HS-27A (cell line): Measurements from ENCODE around the gene HIGD2A.
"Not testable (repeated sequence)": the region's sequence is repeated elsewhere in the genome, so short reads cannot be mapped to it uniquely, and the experiment has no call there.

ENCODE experiments used
- DNase-seq: peaks from one replicate; pipeline ENCODE4 v3.0.0-alpha.2; 2012; ENCODE audit warnings: low read depth, missing footprints

Gene HIGD2A

GRCh38 chr5:176394881-176395675 lies 6.5 kb downstream of the HIGD2A start:
- no peak for DNase-seq

- DNase-seq, result no peak
Observed at GRCh38 chr5:176396330-176396729, 7.8 kb downstream of the HIGD2A start.

- DNase-seq, result no peak
Observed at GRCh38 chr5:176397736-176398420, 9.3 kb downstream of the HIGD2A start.

GRCh38 chr5:176400382-176401156 lies 12.0 kb downstream of the HIGD2A start:
- DNase-seq, result no peak

- no peak for DNase-seq
Observed at GRCh38 chr5:176401281-176402205, 13.0 kb downstream of the HIGD2A start.

- DNase-seq, result no peak
Observed at GRCh38 chr5:176405656-176406435, 17.3 kb downstream of the HIGD2A start.

- no peak for DNase-seq
Observed at GRCh38 chr5:176406436-176407052, 18.0 kb downstream of the HIGD2A start.

GRCh38 chr5:176407456-176408251 lies 19.1 kb downstream of the HIGD2A start:
- no peak for DNase-seq

GRCh38 chr5:176408252-176408573 lies 19.7 kb downstream of the HIGD2A start:
- not testable (repeated sequence) for DNase-seq

GRCh38 chr5:176408590-176408989 lies 20.0 kb downstream of the HIGD2A start:
- DNase-seq, result no peak

GRCh38 chr5:176409765-176410164 lies 21.2 kb downstream of the HIGD2A start:
- no peak for DNase-seq

GRCh38 chr5:176410486-176411180 lies 22.1 kb downstream of the HIGD2A start:
- no peak for DNase-seq

GRCh38 chr5:176412517-176413254 lies 24.1 kb downstream of the HIGD2A start:
- no peak for DNase-seq

GRCh38 chr5:176413255-176413565 lies 24.7 kb downstream of the HIGD2A start:
- no peak for DNase-seq

GRCh38 chr5:176413709-176414191 lies 25.2 kb downstream of the HIGD2A start:
- DNase-seq, result no peak

- no peak for DNase-seq
Observed at GRCh38 chr5:176414704-176415103, 26.2 kb downstream of the HIGD2A start.

- no peak for DNase-seq
Observed at GRCh38 chr5:176415240-176415951, 26.8 kb downstream of the HIGD2A start.
